Measurements from ENCODE around the gene HPGD.

Gene HPGD

GRCh38 chr4:174522183-174523024 is at the start of gene HPGD:
Gene HPGD (minus strand): TSS chr4:174522488. CDS start chr4:174522451, 37 bp downstream.
- peak in 10 of 58 donors; percentile 1 to 31 (median 8) for DNase-seq

GRCh38 chr4:174564529-174564928 is 42.2 kb upstream of the HPGD start:
- no peak for DNase-seq

- DNase-seq: no peak
Measured at GRCh38 chr4:174563399-174563798, 41.1 kb upstream of the HPGD start.

GRCh38 chr4:174561560-174561959 is 39.3 kb upstream of the HPGD start:
- no peak for DNase-seq

- DNase-seq: no peak
Measured at GRCh38 chr4:174559894-174560293, 37.6 kb upstream of the HPGD start.

GRCh38 chr4:174555789-174556630 is 33.7 kb upstream of the HPGD start:
- no peak for DNase-seq

- DNase-seq: no peak
Measured at GRCh38 chr4:174554231-174554728, 32.0 kb upstream of the HPGD start.

GRCh38 chr4:174553828-174554227 is 31.5 kb upstream of the HPGD start:
- no peak for DNase-seq

GRCh38 chr4:174553031-174553430 is 30.7 kb upstream of the HPGD start:
- no peak for DNase-seq

GRCh38 chr4:174550541-174550940 is 28.3 kb upstream of the HPGD start:
- no peak for DNase-seq

- no peak for DNase-seq
Measured at GRCh38 chr4:174549721-174550120, 27.4 kb upstream of the HPGD start.

GRCh38 chr4:174545268-174545667 is 23.0 kb upstream of the HPGD start:
- DNase-seq: no peak

- no peak for DNase-seq
Measured at GRCh38 chr4:174544496-174544895, 22.2 kb upstream of the HPGD start.

GRCh38 chr4:174540175-174540574 is 17.9 kb upstream of the HPGD start:
- DNase-seq: no peak

- DNase-seq: no peak
Measured at GRCh38 chr4:174539571-174539970, 17.3 kb upstream of the HPGD start.

GRCh38 chr4:174538876-174539250 is 16.6 kb upstream of the HPGD start:
- no peak for DNase-seq

- DNase-seq: no peak
Measured at GRCh38 chr4:174538123-174538875, 16.0 kb upstream of the HPGD start.

- no peak for DNase-seq
Measured at GRCh38 chr4:174537634-174538033, 15.3 kb upstream of the HPGD start.

- no peak for DNase-seq
Measured at GRCh38 chr4:174534461-174534860, 12.2 kb upstream of the HPGD start.

GRCh38 chr4:174532445-174532844 is 10.2 kb upstream of the HPGD start:
- no peak for DNase-seq

- no peak for DNase-seq
Measured at GRCh38 chr4:174531486-174531885, 9.2 kb upstream of the HPGD start.

- no peak for DNase-seq
Measured at GRCh38 chr4:174528226-174528625, 5.9 kb upstream of the HPGD start.

All from anterior cingulate cortex (tissue), 58 donors.